H7 (cell line): ENCODE data around the gene GNG14. TPM values are rescaled to one million over a fixed set of nuclear protein-coding genes. Genes with fewer than 3 reads are reported as not detected.

Source experiments
- DNase-seq: peaks from one replicate; pipeline ENCODE4 v3.0.0; 2012
- H3K27me3 ChIP-seq: 2 replicates; pipeline ENCODE4 v1.6.0; 2011; ENCODE audit warnings: mild to moderate bottlenecking, low read length; ENCODE audit not compliant: control insufficient read depth, insufficient read depth
- H3K36me3 ChIP-seq: replicated peaks from 2 replicates; pipeline ENCODE4 v1.5.1; 2011; ENCODE audit warnings: low read length; ENCODE audit not compliant: control insufficient read depth, insufficient read depth
- H3K4me3 ChIP-seq: 2 replicates; pipeline ENCODE4 v1.5.1; 2011; ENCODE audit warnings: low read depth, mild to moderate bottlenecking, control low read depth, low read length, moderate library complexity; ENCODE audit not compliant: insufficient read depth
- total RNA-seq: library from RNA; depleted of rRNA; stranded (reverse); fragments of >200 nt; shearing (Covaris generic); gene quantifications from 2 replicates; pipeline ENCODE4 v1.2.3, GENCODE V29; 2014; rRNA removed

The GNG14 gene
- total RNA-seq, 1 experiment from 2014 or later = not detected

GRCh38 chr19:12736995-12737834 is 49.4 kb downstream of the GNG14 start, which contains the start of gene GET3:
Gene GET3, plus strand, starts transcription at chr19:12737497. Its CDS starts 9 bp downstream, at chr19:12737506.
- H3K27me3 ChIP-seq = no peaks in the 10 kb centered on the region
- H3K4me3 ChIP-seq = peak within 1 kb of the TSS; percentile 64
- H3K36me3 ChIP-seq = peaks cover 6% of the 10 kb centered on the region
- peak; percentile 96 for DNase-seq

- peaks cover 5% of the 10 kb centered on the region for H3K36me3 ChIP-seq
- H3K27me3 ChIP-seq = no peaks in the 10 kb centered on the region
- H3K4me3 ChIP-seq = peak overlapping the region; percentile 64
- DNase-seq = no peak
Observed at GRCh38 chr19:12737835-12738351, 50.1 kb downstream of the GNG14 start.

Other genes starting within 250 kb of the GNG14 start
- 0.24 and 0.41 TPM in 2 replicates for gene ZNF443, start 247.0 kb upstream of the GNG14 start, total RNA-seq
- 0.30 and 0.42 TPM in 2 replicates for gene ZNF709, start 203.2 kb upstream of the GNG14 start, total RNA-seq
- gene ZNF564, start 136.5 kb upstream of the GNG14 start, total RNA-seq = 2.7 and 3.5 TPM in 2 replicates
- gene ZNF490, start 77.2 kb upstream of the GNG14 start, total RNA-seq = 3.1 and 5.2 TPM in 2 replicates
- 7.4 and 10.2 TPM in 2 replicates for gene ZNF791, start 77.1 kb upstream of the GNG14 start, total RNA-seq
- gene MAN2B1, start 21.3 kb upstream of the GNG14 start, total RNA-seq = 58.4 and 71.2 TPM in 2 replicates
- 11.6 and 12.5 TPM in 2 replicates for gene WDR83, start 21.2 kb upstream of the GNG14 start, total RNA-seq
- 83.1 and 86.4 TPM in 2 replicates for gene DHPS, start 6.1 kb upstream of the GNG14 start, total RNA-seq
- gene FBXW9, start 8.6 kb downstream of the GNG14 start, total RNA-seq = 15.3 and 21.2 TPM in 2 replicates
- 34.1 and 48.9 TPM in 2 replicates for gene TNPO2, start 35.9 kb downstream of the GNG14 start, total RNA-seq
- 186 and 218 TPM in 2 replicates for gene TRIR, start 46.7 kb downstream of the GNG14 start, total RNA-seq
- gene GET3, start 49.5 kb downstream of the GNG14 start, total RNA-seq = 113 and 166 TPM in 2 replicates
- gene BEST2, start 63.8 kb downstream of the GNG14 start, total RNA-seq = 0.37 and 1.5 TPM in 2 replicates
- gene HOOK2, start 87.6 kb downstream of the GNG14 start, total RNA-seq = 15.4 and 30.4 TPM in 2 replicates
- 10.0 and 22.6 TPM in 2 replicates for gene JUNB, start 103.5 kb downstream of the GNG14 start, total RNA-seq
- gene PRDX2, start 113.8 kb downstream of the GNG14 start, total RNA-seq = 508 and 571 TPM in 2 replicates
- not detected in 2 replicates for gene THSD8, start 114.1 kb downstream of the GNG14 start, total RNA-seq
- 85.4 and 104 TPM in 2 replicates for gene RNASEH2A, start 118.6 kb downstream of the GNG14 start, total RNA-seq
- gene RTBDN, start 146.6 kb downstream of the GNG14 start, total RNA-seq = 1.3 TPM in 2 replicates
- gene MAST1, start 150.5 kb downstream of the GNG14 start, total RNA-seq = 5.5 and 7.0 TPM in 2 replicates
- gene DNASE2, start 193.5 kb downstream of the GNG14 start, total RNA-seq = 15.3 and 16.8 TPM in 2 replicates
- 0.37 and 0.76 TPM in 2 replicates for gene KLF1, start 199.2 kb downstream of the GNG14 start, total RNA-seq
- gene GCDH, start 203.2 kb downstream of the GNG14 start, total RNA-seq = 42.3 and 59.4 TPM in 2 replicates
- gene SYCE2, start 231.3 kb downstream of the GNG14 start, total RNA-seq = 0.24 and 2.0 TPM in 2 replicates
- gene FARSA, start 245.7 kb downstream of the GNG14 start, total RNA-seq = 93.0 and 117 TPM in 2 replicates